Heart left ventricle (tissue), 13 donors: Measurements from ENCODE around the gene INHBC.

Experiments used
- POLR2A ChIP-seq, 2 donors: fragments of 450-650 bp; IDR thresholded peaks; one replicate each; pipeline ENCODE4 v1.6.1; 2017; ENCODE audit warnings: antibody characterized with exemption in 2 of 2, mild to moderate bottlenecking in 2 of 2, moderate library complexity in 2 of 2
- TF ChIP-seq, protein P1 (sequence below), 12 donors: fragments of 200-600 bp; sonication (generic) in 4 of 12; IDR thresholded peaks; one replicate each; pipeline versions ENCODE4 v1.5.0 to v1.8.0; 2018 to 2022; ENCODE audit warnings: antibody characterized with exemption in 12 of 12, mild to moderate bottlenecking in 5 of 12
- donor health status: ischemic (EF 13 %, LVEDD 7.1; RV severe dilation, severe dysfunction).
- donor health status: DM: no; HTN: yes; CAD: no.
- donor health status: DM: no; HTN: no; CAD: no.
- donor health status: ischemic (EF 25% LVEDD 6.9; RV normal size, moderate dysfunction).
- donor health status: ischemic (EF 25% LVEDD 5.7; RV mildly dilated, moderate dysfunction).
- donor health status: ischemic (EF 35%, LVEDD 5.7; RV mildly dilated, moderate dysfunction).
- donor health status: nonischemic (EF 11% LVEDD 7.7; RV severe dilation, severe dysfunction).
- donor health status: DM: yes; HTN: yes; CAD: no.
- donor health status: PGD.
- donor health status: ischemic (EF 29% LVEDD 5.4; RV normal size, mild dysfunction).
- donor health status: nonischemic (EF 23%, LVEDD 6.1; RV moderate dilation, normal function).

- TF ChIP-seq, protein P1, sequence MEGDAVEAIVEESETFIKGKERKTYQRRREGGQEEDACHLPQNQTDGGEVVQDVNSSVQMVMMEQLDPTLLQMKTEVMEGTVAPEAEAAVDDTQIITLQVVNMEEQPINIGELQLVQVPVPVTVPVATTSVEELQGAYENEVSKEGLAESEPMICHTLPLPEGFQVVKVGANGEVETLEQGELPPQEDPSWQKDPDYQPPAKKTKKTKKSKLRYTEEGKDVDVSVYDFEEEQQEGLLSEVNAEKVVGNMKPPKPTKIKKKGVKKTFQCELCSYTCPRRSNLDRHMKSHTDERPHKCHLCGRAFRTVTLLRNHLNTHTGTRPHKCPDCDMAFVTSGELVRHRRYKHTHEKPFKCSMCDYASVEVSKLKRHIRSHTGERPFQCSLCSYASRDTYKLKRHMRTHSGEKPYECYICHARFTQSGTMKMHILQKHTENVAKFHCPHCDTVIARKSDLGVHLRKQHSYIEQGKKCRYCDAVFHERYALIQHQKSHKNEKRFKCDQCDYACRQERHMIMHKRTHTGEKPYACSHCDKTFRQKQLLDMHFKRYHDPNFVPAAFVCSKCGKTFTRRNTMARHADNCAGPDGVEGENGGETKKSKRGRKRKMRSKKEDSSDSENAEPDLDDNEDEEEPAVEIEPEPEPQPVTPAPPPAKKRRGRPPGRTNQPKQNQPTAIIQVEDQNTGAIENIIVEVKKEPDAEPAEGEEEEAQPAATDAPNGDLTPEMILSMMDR (IDR thresholded peaks at IDR 0.05), result no peak
- TF ChIP-seq POLR2A (IDR thresholded peaks at IDR 0.05), result no peak
Measured at GRCh38 chr12:57498132-57498502, 63.5 kb downstream of the INHBC start.
